Measurements from ENCODE around the gene HPCAL1. TPM values are rescaled to one million over a fixed set of nuclear protein-coding genes. Genes with fewer than 3 reads are reported as not detected.
"Not testable (repeated sequence)": the region's sequence is repeated elsewhere in the genome, so short reads cannot be mapped to it uniquely, and the experiment has no call there.

Gene HPCAL1
- total RNA-seq, 4 donors from 2014 or later, result 26.4 to 45.7 (median 36.9) TPM

- intact Hi-C loops (cut with DNase I; ENCODE audit: low total_unique reads), result no loop called here
- H3K4me3 ChIP-seq (ENCODE audit: low read depth, poor library complexity, severe bottlenecking), result no peak overlapping the region
- TF ChIP-seq POLR2A (IDR thresholded peaks at IDR 0.05) (no peak), CTCF (IDR thresholded peaks at IDR 0.05) (no peak)
- WGBS, 2 donors, result 96 to 97% methylated on average over 6 of the region's 6 CpGs
- no peak for DNase-seq (ENCODE audit: low spot score in 2 of 2)
Observed at GRCh38 chr2:10451819-10452218, 149.1 kb downstream of the HPCAL1 start.

GRCh38 chr2:10452312-10452711 is 149.6 kb downstream of the HPCAL1 start:
- DNase-seq (ENCODE audit: low spot score in 2 of 2), result no peak
- 46% methylated on average over 3 of the region's 3 CpGs for WGBS, 2 donors
- intact Hi-C loops (cut with DNase I; ENCODE audit: low total_unique reads), result no loop called here
- H3K4me3 ChIP-seq (ENCODE audit: low read depth, poor library complexity, severe bottlenecking), result no peak overlapping the region
- TF ChIP-seq POLR2A (IDR thresholded peaks at IDR 0.05) (no peak), CTCF (IDR thresholded peaks at IDR 0.05) (no peak)

GRCh38 chr2:10452956-10453904 is 150.5 kb downstream of the HPCAL1 start:
- DNase-seq (ENCODE audit: low spot score in 2 of 2), result no peak
- H3K4me3 ChIP-seq (ENCODE audit: low read depth, poor library complexity, severe bottlenecking), result no peak overlapping the region
- intact Hi-C loops (cut with DNase I; ENCODE audit: low total_unique reads), result no loop called here
- TF ChIP-seq CTCF (IDR thresholded peaks at IDR 0.05), result no peak
- no peak for TF ChIP-seq POLR2A (IDR thresholded peaks at IDR 0.05)
- WGBS, 2 donors, result 67 to 72% methylated on average over 17 of the region's 17 CpGs

GRCh38 chr2:10453905-10454298 is 151.2 kb downstream of the HPCAL1 start:
- intact Hi-C loops (cut with DNase I; ENCODE audit: low total_unique reads), result no loop called here
- no peak for DNase-seq (ENCODE audit: low spot score in 2 of 2)
- WGBS, 2 donors, result 58 to 74% methylated on average over 5 to 9 of the region's 9 CpGs
- no peak overlapping the region for H3K4me3 ChIP-seq (ENCODE audit: low read depth, poor library complexity, severe bottlenecking)
- TF ChIP-seq POLR2A (IDR thresholded peaks at IDR 0.05) (no peak), CTCF (IDR thresholded peaks at IDR 0.05) (no peak)

- no peak for TF ChIP-seq CTCF (IDR thresholded peaks at IDR 0.05)
- TF ChIP-seq POLR2A (IDR thresholded peaks at IDR 0.05), result no peak
- no peak for DNase-seq (ENCODE audit: low spot score in 2 of 2)
- H3K4me3 ChIP-seq (ENCODE audit: low read depth, poor library complexity, severe bottlenecking), result no peak overlapping the region
- 45 to 62% methylated on average over 7 of the region's 7 CpGs for WGBS, 2 donors
- intact Hi-C loops (cut with DNase I; ENCODE audit: low total_unique reads), result no loop called here
Observed at GRCh38 chr2:10454505-10454904, 151.8 kb downstream of the HPCAL1 start.

- intact Hi-C loops (cut with DNase I; ENCODE audit: low total_unique reads); H3K4me3 ChIP-seq (ENCODE audit: low read depth, poor library complexity, severe bottlenecking); DNase-seq (ENCODE audit: low spot score in 2 of 2): not testable (repeated sequence)
- 85 to 89% methylated on average over 3 of the region's 3 CpGs for WGBS, 2 donors
Observed at GRCh38 chr2:10457195-10457594, 154.5 kb downstream of the HPCAL1 start.

All from lower leg skin (tissue), 4 donors.